PC-3 (cell line): ENCODE measurements around the gene GC.
"Not testable (repeated sequence)": the region's sequence is repeated elsewhere in the genome, so short reads cannot be mapped to it uniquely, and the experiment has no call there.

ENCODE experiments used
- CTCF ChIP-seq: fragments of 300-600 bp; sonication (generic); conservative IDR thresholded peaks from 2 replicates; pipeline ENCODE4 v1.5.1; 2017; ENCODE audit warnings: antibody characterized with exemption, low read depth, mild to moderate bottlenecking, low read length
- EZH2 ChIP-seq: fragments of 300-600 bp; sonication (generic); IDR thresholded peaks from one replicate; pipeline ENCODE4 v1.6.1; 2017; ENCODE audit warnings: antibody characterized with exemption, mild to moderate bottlenecking, low read length; ENCODE audit not compliant: unreplicated experiment

- TF ChIP-seq CTCF, EZH2: not testable (repeated sequence)
Measured at GRCh38 chr4:71804017-71804697, 20.3 kb upstream of the GC start.
